A673 (cell line): Measurements from ENCODE around the gene QKI.

ENCODE experiments used
- EZH2 ChIP-seq: fragments of 200-600 bp; sonication (generic); IDR thresholded peaks from 2 replicates; pipeline ENCODE4 v1.6.1; 2017; ENCODE audit warnings: borderline replicate concordance, low read depth, mild to moderate bottlenecking, mixed read lengths, antibody characterized with exemption, low read length; ENCODE audit not compliant: poor library complexity, severe bottlenecking
- TF ChIP-seq, protein P1 (sequence below): fragments of 300-800, 200-600 bp; sonication (generic); conservative IDR thresholded peaks from 2 replicates; pipeline ENCODE4 v1.5.1; 2017; ENCODE audit warnings: low read depth, mild to moderate bottlenecking, antibody characterized with exemption, low read length, moderate library complexity, mixed read lengths

DNA sequence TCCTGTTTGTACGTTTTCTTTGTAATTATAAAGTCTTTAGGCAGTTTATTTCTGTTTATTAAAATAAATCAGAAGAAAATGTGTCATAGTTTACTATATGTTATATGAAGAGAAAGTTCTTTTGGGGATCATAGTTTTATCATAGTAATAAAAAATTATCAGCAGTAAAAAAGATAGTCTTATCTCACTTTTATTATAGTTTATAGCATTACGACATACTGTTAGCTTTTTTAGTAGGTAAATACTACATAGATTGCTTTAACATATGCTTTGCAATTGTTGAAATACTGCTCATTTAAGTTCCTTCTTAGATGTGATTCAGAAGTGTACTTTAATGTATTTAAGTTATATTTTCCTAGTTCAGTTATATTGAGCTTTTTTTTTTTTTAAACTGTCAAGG lies 13.9 kb downstream of the QKI start:
- TF ChIP-seq, protein P1, sequence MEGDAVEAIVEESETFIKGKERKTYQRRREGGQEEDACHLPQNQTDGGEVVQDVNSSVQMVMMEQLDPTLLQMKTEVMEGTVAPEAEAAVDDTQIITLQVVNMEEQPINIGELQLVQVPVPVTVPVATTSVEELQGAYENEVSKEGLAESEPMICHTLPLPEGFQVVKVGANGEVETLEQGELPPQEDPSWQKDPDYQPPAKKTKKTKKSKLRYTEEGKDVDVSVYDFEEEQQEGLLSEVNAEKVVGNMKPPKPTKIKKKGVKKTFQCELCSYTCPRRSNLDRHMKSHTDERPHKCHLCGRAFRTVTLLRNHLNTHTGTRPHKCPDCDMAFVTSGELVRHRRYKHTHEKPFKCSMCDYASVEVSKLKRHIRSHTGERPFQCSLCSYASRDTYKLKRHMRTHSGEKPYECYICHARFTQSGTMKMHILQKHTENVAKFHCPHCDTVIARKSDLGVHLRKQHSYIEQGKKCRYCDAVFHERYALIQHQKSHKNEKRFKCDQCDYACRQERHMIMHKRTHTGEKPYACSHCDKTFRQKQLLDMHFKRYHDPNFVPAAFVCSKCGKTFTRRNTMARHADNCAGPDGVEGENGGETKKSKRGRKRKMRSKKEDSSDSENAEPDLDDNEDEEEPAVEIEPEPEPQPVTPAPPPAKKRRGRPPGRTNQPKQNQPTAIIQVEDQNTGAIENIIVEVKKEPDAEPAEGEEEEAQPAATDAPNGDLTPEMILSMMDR: no peak
- TF ChIP-seq EZH2: no peak
